Ovary (tissue), 9 donors: ENCODE measurements around the gene ATP2A2. TPM values are rescaled to one million over a fixed set of nuclear protein-coding genes. Genes with fewer than 3 reads are reported as not detected.

Experiments used
- DNase-seq, 5 donors: peaks; one replicate each; pipeline ENCODE4 v3.0.0-alpha.2; 2019 to 2020
- H3K27ac ChIP-seq, 2 donors: fragments of 200-600 bp; one replicate each; pipeline versions ENCODE4 v1.5.1 to v1.8.0; 2019 to 2022
- H3K27me3 ChIP-seq: fragments of 200-600 bp; one replicate; pipeline ENCODE4 v1.8.0; 2022
- H3K36me3 ChIP-seq: fragments of 200-600 bp; sonication (generic); one replicate; pipeline ENCODE4 v1.5.1; 2019
- H3K4me1 ChIP-seq: one replicate; pipeline ENCODE4 v1.8.1; 2013; ENCODE audit warnings: mild to moderate bottlenecking, moderate library complexity; ENCODE audit not compliant: insufficient read depth
- H3K4me3 ChIP-seq: fragments of 200-600 bp; sonication (generic); one replicate; pipeline ENCODE4 v1.5.1; 2017
- H3K9me3 ChIP-seq, 2 donors: fragments of 200-600 bp in 1 of 2; sonication (generic) in 1 of 2; one replicate each; pipeline versions ENCODE4 v1.5.1 to v1.8.1; 2013 to 2019; ENCODE audit warnings: mild to moderate bottlenecking in 1 of 2, moderate library complexity in 1 of 2
- CTCF ChIP-seq, 3 donors: fragments of 450-650 bp in 2 of 3; fragments of 200-600 bp in 1 of 3; IDR thresholded peaks; one replicate each; pipeline versions ENCODE4 v1.5.1 to v1.8.0; 2016 to 2022; ENCODE audit warnings: antibody characterized with exemption in 3 of 3, mild to moderate bottlenecking in 1 of 3
- EP300 ChIP-seq: sonication (generic); formaldehyde crosslinking; IDR thresholded peaks from one replicate; pipeline ENCODE4 v1.6.1; 2017; ENCODE audit warnings: antibody characterized with exemption
- POLR2A ChIP-seq: fragments of 450-650 bp; IDR thresholded peaks from one replicate; pipeline ENCODE4 v1.6.1; 2017; ENCODE audit warnings: antibody characterized with exemption, mild to moderate bottlenecking, moderate library complexity
- WGBS, 3 donors: extraction: QIAGEN DNeasy Blood & Tissue Kit in 1 of 3; methylation state at CpG; one replicate each; pipeline versions ENCODE4 v1.1.5 to v1.1.7; 2013 to 2017; 5-methylcytosine and 5-hydroxymethylcytosine counted together
- intact Hi-C, 4 donors: fragments of 100-400 bp; cut with DNase I; formaldehyde crosslinking; loops; one replicate each; pipeline versions ENCODE4 v1.11.0 to v1.15.1; 2022 to 2023
- polyA plus RNA-seq, 2 donors: library from polyadenylated mRNA; stranded (reverse); fragments of 200-250 nt in 1 of 2; fragments of 350-450 nt in 1 of 2; fragmentation: Illumina TruSeq in 1 of 2; extraction: RNeasy Lipid Tissue Mini Kit (QIAGEN cat#74804) in 1 of 2; gene quantifications; one replicate each; pipeline ENCODE4 v1.2.3, GENCODE V29; 2013 to 2014
- total RNA-seq, 7 donors: library from RNA; depleted of rRNA in 2 of 7; stranded (reverse); fragments of >200 nt in 2 of 7; fragmentation: NEBNext Ultra II Directional in 3 of 7; extraction: Animal tissue kit (Norgen Biotek cat#: 25700) in 3 of 7; gene quantifications; one replicate each; pipeline versions ENCODE4 v1.1.0 to v1.2.4, GENCODE V29; 2016 to 2023
- donor health status: DM: no; HTN: no; CAD: no; lungs with moderate emphysema.
- donor health status: DM: no; HTN: no; CAD: no.
- donor health status: Bipolar disorder and iron deficiency.
- donor health status: DM: yes; HTN: yes; CAD: no.
- donor health status: DM: no; HTN: no; CAD: no.
- donor health status: DM: yes; HTN: yes; CAD: no.

ATP2A2 gene
- total and polyA plus RNA-seq, 9 donors = 54.2 to 183 (median 137) TPM

GRCh38 chr12:110307372-110307771 lies 26.3 kb downstream of the ATP2A2 start:
- no peaks in the 10 kb centered on the region for H3K9me3 ChIP-seq
- H3K36me3 ChIP-seq = no peaks in the 10 kb centered on the region
- DNase-seq = no peak
- H3K4me3 ChIP-seq = no peak overlapping the region
- 84 to 89% (median 86%) methylated on average over 3 of the region's 3 CpGs for WGBS, 3 donors
- H3K4me1 ChIP-seq = peaks cover 4% of the 10 kb centered on the region
- H3K27me3 ChIP-seq = no peaks in the 10 kb centered on the region
- no peak overlapping the region for H3K27ac ChIP-seq
- no peak for TF ChIP-seq POLR2A
- no peak for TF ChIP-seq CTCF (IDR thresholded peaks at IDR 0.05)
- intact Hi-C loops = no loop called here

GRCh38 chr12:110310763-110311162 lies 29.7 kb downstream of the ATP2A2 start:
- TF ChIP-seq CTCF (IDR thresholded peaks at IDR 0.05) = no peak
- TF ChIP-seq EP300 = no peak
- no peak for TF ChIP-seq POLR2A
- intact Hi-C loops = no loop called here

GRCh38 chr12:110311903-110312302 lies 30.9 kb downstream of the ATP2A2 start:
- TF ChIP-seq POLR2A = no peak
- TF ChIP-seq CTCF (IDR thresholded peaks at IDR 0.05) = no peak
- no peak for TF ChIP-seq EP300
- 84 to 86% (median 86%) methylated on average over 6 of the region's 6 CpGs for WGBS, 3 donors
- intact Hi-C loops = no loop called here
- Histone ChIP-seq H3K4me1 (no peaks in the 10 kb centered on the region), H3K27me3 (no peaks in the 10 kb centered on the region), H3K36me3 (no peaks in the 10 kb centered on the region), H3K9me3 (no peaks in the 10 kb centered on the region), H3K4me3 (no peak overlapping the region), H3K27ac (no peak overlapping the region)
- no peak for DNase-seq

More at GRCh38 chr12:110310763-110311162, 29.7 kb downstream of the ATP2A2 start:
- H3K4me3 ChIP-seq = no peak overlapping the region
- no peak for DNase-seq
- no peaks in the 10 kb centered on the region for H3K27me3 ChIP-seq
- no peak overlapping the region for H3K27ac ChIP-seq
- no peaks in the 10 kb centered on the region for H3K9me3 ChIP-seq
- peaks cover 1% of the 10 kb centered on the region for H3K4me1 ChIP-seq
- H3K36me3 ChIP-seq = no peaks in the 10 kb centered on the region

DNA sequence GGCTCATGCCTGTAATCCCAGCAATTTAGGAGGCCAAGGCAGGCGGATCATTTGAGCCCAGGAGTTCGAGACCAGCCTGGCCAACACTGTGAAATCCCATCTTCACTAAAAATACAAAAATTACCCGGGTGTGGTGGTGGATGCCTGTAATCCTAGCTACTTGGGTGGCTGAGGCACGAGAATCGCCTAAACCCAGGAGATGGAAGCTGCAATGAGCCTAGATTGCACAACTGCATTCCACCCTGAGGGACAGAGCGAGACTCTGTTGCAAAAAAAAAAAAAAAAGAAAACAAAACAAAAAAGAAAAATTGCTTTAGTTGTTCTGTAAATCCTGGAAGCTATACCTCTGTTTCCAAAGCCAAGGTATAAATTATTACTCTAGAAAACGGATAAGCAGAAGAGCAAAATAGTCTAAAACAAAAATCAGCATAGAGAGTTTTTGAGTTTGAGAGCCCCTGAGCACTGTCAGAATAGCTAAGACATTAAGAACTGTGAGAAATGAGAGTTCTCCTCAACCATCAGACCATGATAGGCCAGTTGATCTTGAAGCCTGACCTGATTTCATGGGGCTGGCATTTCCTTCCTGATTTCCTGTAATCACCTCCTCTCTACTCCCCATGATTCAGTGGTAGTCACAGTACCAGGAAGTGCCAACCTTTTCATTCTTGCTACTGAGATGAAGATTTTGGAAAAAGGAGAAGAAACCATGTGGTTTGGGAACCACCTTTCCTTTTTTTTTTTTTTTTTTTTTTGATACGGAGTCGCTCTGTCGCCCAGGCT lies 31.7 kb downstream of the ATP2A2 start:
- H3K27me3 ChIP-seq = no peaks in the 10 kb centered on the region
- 64 to 73% (median 72%) methylated on average over 10 of the region's 10 CpGs for WGBS, 3 donors
- no peaks in the 10 kb centered on the region for H3K4me1 ChIP-seq
- DNase-seq = peak in 2 of 5 donors; percentile 19 to 37
- H3K4me3 ChIP-seq = no peak overlapping the region
- intact Hi-C loops = no loop called here
- H3K36me3 ChIP-seq = no peaks in the 10 kb centered on the region
- H3K9me3 ChIP-seq = no peaks in the 10 kb centered on the region
- H3K27ac ChIP-seq = no peak overlapping the region
- TF ChIP-seq EP300 = no peak
- no peak for TF ChIP-seq CTCF (IDR thresholded peaks at IDR 0.05)
